Ascending aorta (tissue), 2 donors: ENCODE measurements around the gene FLNC. TPM values are rescaled to one million over a fixed set of nuclear protein-coding genes. Genes with fewer than 3 reads are reported as not detected.

Experiments used
- DNase-seq, 2 donors: peaks; one replicate each; pipeline ENCODE4 v3.0.0-alpha.2; 2019; ENCODE audit warnings: low spot score in 2 of 2
- H3K27ac ChIP-seq, 2 donors: fragments of 200-600 bp; sonication (generic); one replicate each; pipeline ENCODE4 v1.5.1; 2016 to 2017; ENCODE audit warnings: mild to moderate bottlenecking in 1 of 2
- H3K27me3 ChIP-seq: fragments of 200-600 bp; sonication (generic); one replicate; pipeline ENCODE4 v1.5.1; 2017
- H3K36me3 ChIP-seq, 2 donors: fragments of 200-600 bp; sonication (generic); one replicate each; pipeline ENCODE4 v1.5.1; 2016
- H3K4me1 ChIP-seq, 2 donors: fragments of 200-600 bp; sonication (generic); one replicate each; pipeline ENCODE4 v1.5.1; 2016 to 2017; ENCODE audit warnings: mild to moderate bottlenecking in 1 of 2
- H3K4me3 ChIP-seq, 2 donors: fragments of 200-600 bp; sonication (generic); one replicate each; pipeline ENCODE4 v1.5.1; 2016 to 2017; ENCODE audit warnings: mild to moderate bottlenecking in 1 of 2
- H3K9me3 ChIP-seq, 2 donors: fragments of 200-600 bp; sonication (generic); one replicate each; pipeline ENCODE4 v1.5.1; 2016
- CTCF ChIP-seq, 3 experiments: fragments of 200-600 bp in 2 of 3; fragments of 450-650 bp in 1 of 3; sonication (generic) in 2 of 3; IDR thresholded peaks; one replicate each; pipeline ENCODE4 v1.5.1; 2016 to 2019; ENCODE audit warnings: antibody characterized with exemption in 3 of 3, mild to moderate bottlenecking in 1 of 3, moderate library complexity in 1 of 3
- intact Hi-C: fragments of 100-400 bp; cut with DNase I; formaldehyde crosslinking; loops from one replicate; pipeline ENCODE4 v1.15.1; 2023
- total RNA-seq: library from RNA; depleted of rRNA; stranded (reverse); fragments of >200 nt; gene quantifications from one replicate; pipeline ENCODE4 v1.1.0, GENCODE V29; 2016

FLNC gene
- total RNA-seq, 1 donor from 2014 or later, result 117 TPM

- DNase-seq, result no peak
- Histone ChIP-seq H3K4me1 (peaks cover 12 to 38% of the 10 kb centered on the region in 2 donors), H3K36me3 (peaks cover 21 to 25% of the 10 kb centered on the region in 2 donors), H3K4me3 (no peak overlapping the region), H3K9me3 (no peaks in the 10 kb centered on the region), H3K27me3 (no peaks in the 10 kb centered on the region), H3K27ac (peak overlapping the region; percentile 74 to 82)
- intact Hi-C loops, result loop anchor here (5.0 kb wide), 1 partner anchor 68 kb away; the partner anchor contains the start of gene CCDC136
- no peak for TF ChIP-seq CTCF (IDR thresholded peaks at IDR 0.05)
These were observed 30.2 kb downstream of the FLNC start for GRCh38 chr7:128860158-128861073.

- intact Hi-C loops, result loop anchor here (2.0 to 5.0 kb wide), 3 partner anchors 33 to 123 kb away; partner anchors contain the start of genes CALU and CCDC136
- Histone ChIP-seq H3K27ac (peak overlapping the region in 1 of 2 donors; percentile 60), H3K27me3 (no peaks in the 10 kb centered on the region), H3K9me3 (no peaks in the 10 kb centered on the region), H3K4me1 (peaks cover 12 to 38% of the 10 kb centered on the region in 2 donors), H3K36me3 (peaks cover 9 to 11% of the 10 kb centered on the region in 2 donors), H3K4me3 (peak overlapping the region; percentile 73 to 79)
- DNase-seq, result no peak
- TF ChIP-seq CTCF (IDR thresholded peaks at IDR 0.05), result no peak
These were observed 31.9 kb downstream of the FLNC start for GRCh38 chr7:128861957-128862570.

- peaks cover 7 to 10% of the 10 kb centered on the region in 2 donors for H3K36me3 ChIP-seq
- no peak for TF ChIP-seq CTCF (IDR thresholded peaks at IDR 0.05)
- no peaks in the 10 kb centered on the region for H3K27me3 ChIP-seq
- H3K9me3 ChIP-seq, result no peaks in the 10 kb centered on the region
- peak within 1 kb of the TSS; percentile 60 to 63 for H3K27ac ChIP-seq
- intact Hi-C loops, result loop anchor here (2.0 to 5.0 kb wide), 3 partner anchors 34 to 124 kb away; partner anchors contain the start of genes CALU and CCDC136
- peak; percentile 94 to 99 for DNase-seq
- peaks cover 12 to 38% of the 10 kb centered on the region in 2 donors for H3K4me1 ChIP-seq
- H3K4me3 ChIP-seq, result peak within 1 kb of the TSS; percentile 73 to 79
These were observed 32.6 kb downstream of the FLNC start, which contains the start of gene ATP6V1F for GRCh38 chr7:128862571-128863432. ATP6V1F (plus strand) TSS chr7:128862856; CDS start chr7:128862905, 49 bp downstream.

GRCh38 chr7:128863433-128863989 lies 33.3 kb downstream of the FLNC start:
- intact Hi-C loops, result loop anchor here (2.0 to 5.0 kb wide), 3 partner anchors 35 to 125 kb away; partner anchors contain the start of genes CALU and CCDC136
- no peaks in the 10 kb centered on the region for H3K27me3 ChIP-seq
- peaks cover 12 to 35% of the 10 kb centered on the region in 2 donors for H3K4me1 ChIP-seq
- H3K4me3 ChIP-seq, result peak overlapping the region; percentile 73 to 79
- H3K9me3 ChIP-seq, result no peaks in the 10 kb centered on the region
- peak; percentile 23 to 30 (median 28) for TF ChIP-seq CTCF (IDR thresholded peaks at IDR 0.05)
- H3K36me3 ChIP-seq, result peaks cover 7 to 10% of the 10 kb centered on the region in 2 donors
- no peak for DNase-seq
- peak overlapping the region; percentile 60 to 63 for H3K27ac ChIP-seq
